VCaP (cell line): ENCODE measurements around the gene RAB3A.

Experiments
- H3K27ac ChIP-seq: fragments of 450-650 bp; 2 replicates; pipeline ENCODE4 v1.5.1; 2017
- CTCF ChIP-seq: fragments of 450-650 bp; conservative IDR thresholded peaks from 2 replicates; pipeline ENCODE4 v1.5.1; 2017; ENCODE audit warnings: mild to moderate bottlenecking, moderate library complexity

Gene RAB3A

GRCh38 chr19:18196511-18196845, 7.4 kb downstream of the RAB3A start:
- no peak overlapping the region for H3K27ac ChIP-seq
- no peak for TF ChIP-seq CTCF

GRCh38 chr19:18194554-18195238, 9.1 kb downstream of the RAB3A start:
- H3K27ac ChIP-seq = peak overlapping the region; percentile 15; the same call in 1 of the 2 replicates
- TF ChIP-seq CTCF = no peak

- no peak for TF ChIP-seq CTCF
Observed at GRCh38 chr19:18194181-18194530, 9.7 kb downstream of the RAB3A start.

GRCh38 chr19:18193388-18194180, 10.3 kb downstream of the RAB3A start:
- no peak for TF ChIP-seq CTCF
- H3K27ac ChIP-seq = peak overlapping the region; percentile 90

More at GRCh38 chr19:18194181-18194530, 9.7 kb downstream of the RAB3A start:
- H3K27ac ChIP-seq = peak overlapping the region; percentile 90; the same call in 1 of the 2 replicates

- H3K27ac ChIP-seq = peak within 1 kb of the TSS; percentile 90
- no peak for TF ChIP-seq CTCF
Observed at GRCh38 chr19:18192673-18193387, 11.0 kb downstream of the RAB3A start, which contains the start of gene MPV17L2. TSS of gene MPV17L2 (plus strand) at chr19:18193218. CDS start at chr19:18193282, 64 bp downstream.

GRCh38 chr19:18191640-18192062, 12.2 kb downstream of the RAB3A start:
- TF ChIP-seq CTCF = no peak
- H3K27ac ChIP-seq = peak overlapping the region; percentile 90

GRCh38 chr19:18190278-18190677, 13.6 kb downstream of the RAB3A start:
- TF ChIP-seq CTCF = no peak

More at GRCh38 chr19:18190278-18190677, 13.6 kb downstream of the RAB3A start:
- H3K27ac ChIP-seq = peak overlapping the region; percentile 90
